BLaER1 (cell line): Measurements from ENCODE around the gene GJB1.

Source experiments
- H3K27ac ChIP-seq: shearing (Covaris generic); formaldehyde crosslinking; 2 replicates; pipeline ENCODE4 v1.8.1; 2022
- H3K27me3 ChIP-seq: shearing (Covaris generic); formaldehyde crosslinking; 2 replicates; pipeline ENCODE4 v1.8.1; 2022
- H3K36me3 ChIP-seq: shearing (Covaris generic); formaldehyde crosslinking; 2 replicates; pipeline ENCODE4 v1.8.1; 2022
- H3K4me1 ChIP-seq: shearing (Covaris generic); formaldehyde crosslinking; 2 replicates; pipeline ENCODE4 v1.8.1; 2022
- H3K4me2 ChIP-seq: shearing (Covaris generic); formaldehyde crosslinking; 2 replicates; pipeline ENCODE4 v1.8.1; 2022
- H3K4me3 ChIP-seq: shearing (Covaris generic); formaldehyde crosslinking; 2 replicates; pipeline ENCODE4 v1.8.1; 2022
- H3K9ac ChIP-seq: shearing (Covaris generic); formaldehyde crosslinking; 2 replicates; pipeline ENCODE4 v1.8.1; 2022
- H3K9me3 ChIP-seq: shearing (Covaris generic); formaldehyde crosslinking; 2 replicates; pipeline ENCODE4 v1.8.1; 2022
- H4K20me1 ChIP-seq: shearing (Covaris generic); formaldehyde crosslinking; 2 replicates; pipeline ENCODE4 v1.8.1; 2022
- Cebpa-rat ChIP-seq: shearing (Covaris generic); IDR thresholded peaks from 2 replicates; pipeline ENCODE4 v1.8.1; 2022

Gene GJB1

GRCh38 chrX:71183341-71183740 is 39.7 kb upstream of the GJB1 start:
- TF ChIP-seq Cebpa-rat, result no peak
- peaks cover 52% of the 10 kb centered on the region for H3K27me3 ChIP-seq
- peaks cover 28% of the 10 kb centered on the region for H3K4me1 ChIP-seq
- no peaks in the 10 kb centered on the region; the same call in 1 of the 2 replicates for H4K20me1 ChIP-seq
- H3K36me3 ChIP-seq, result no peaks in the 10 kb centered on the region
- no peaks in the 10 kb centered on the region for H3K9me3 ChIP-seq
- no peak overlapping the region for H3K4me3 ChIP-seq
- 0 out of 2 replicates have a peak overlapping the region, but pooled peaks have one; percentile 70 for H3K4me2 ChIP-seq
- no peak overlapping the region for H3K9ac ChIP-seq
- no peak overlapping the region for H3K27ac ChIP-seq

DNA sequence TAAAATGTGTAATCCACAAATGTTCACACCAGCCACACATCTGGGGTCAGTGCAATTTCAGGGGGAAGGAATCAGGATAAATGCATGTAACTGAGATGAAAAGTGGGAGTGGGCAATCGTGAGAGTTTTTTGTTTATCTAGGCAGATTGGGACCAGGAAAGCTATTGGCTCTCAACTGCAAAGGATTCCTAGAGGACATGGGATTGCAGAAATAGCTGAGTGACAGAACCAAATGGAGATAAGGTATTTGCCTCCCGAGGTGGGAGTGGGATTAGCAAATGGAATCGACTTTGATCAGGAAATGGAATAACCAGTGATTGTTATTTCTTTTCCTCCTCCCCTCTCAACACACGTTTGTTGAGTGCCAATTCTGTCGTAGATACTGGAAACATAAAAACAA is 38.9 kb upstream of the GJB1 start:
- no peak for TF ChIP-seq Cebpa-rat
- Histone ChIP-seq H3K4me1 (peaks cover 28% of the 10 kb centered on the region), H3K9ac (no peak overlapping the region), H3K36me3 (no peaks in the 10 kb centered on the region), H3K4me3 (no peak overlapping the region), H3K27me3 (peaks cover 48% of the 10 kb centered on the region), H3K27ac (no peak overlapping the region), H3K4me2 (no peak overlapping the region), H3K9me3 (no peaks in the 10 kb centered on the region), H4K20me1 (no peaks in the 10 kb centered on the region; the same call in 1 of the 2 replicates)

DNA sequence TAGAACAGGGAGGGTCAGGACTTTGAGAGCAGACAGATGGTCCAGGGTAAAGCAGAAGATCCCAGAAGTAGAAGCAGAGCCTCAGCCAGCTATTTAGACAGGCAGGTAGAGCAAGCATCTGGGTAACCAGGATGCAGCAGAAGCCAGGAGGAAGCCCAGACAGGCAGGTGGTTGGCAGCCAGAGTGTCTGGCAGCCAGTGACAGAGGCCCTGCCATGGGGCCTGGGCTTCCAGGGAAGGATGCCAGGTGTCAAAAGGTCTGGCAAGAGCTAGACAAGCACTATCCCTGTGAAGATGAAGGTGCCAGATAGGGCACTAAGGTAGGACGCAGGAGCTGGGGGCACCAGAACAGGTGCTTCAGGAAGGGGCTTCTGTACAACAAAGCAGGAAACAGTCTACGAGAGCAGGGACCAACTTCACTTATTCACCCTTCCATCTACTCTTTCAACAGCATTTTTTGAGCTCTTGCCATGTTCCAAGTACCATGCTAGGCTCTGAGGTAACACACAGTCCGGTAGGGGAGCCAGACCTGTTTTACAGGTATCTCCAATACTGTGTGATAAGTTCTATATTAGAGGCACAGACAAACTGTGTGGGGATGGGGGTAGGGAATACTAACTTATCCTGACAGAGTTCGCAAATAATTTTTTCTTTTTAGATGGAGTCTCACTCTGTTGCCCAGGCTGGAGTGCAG is 38.1 kb upstream of the GJB1 start:
- no peaks in the 10 kb centered on the region; the same call in 1 of the 2 replicates for H4K20me1 ChIP-seq
- no peak overlapping the region for H3K27ac ChIP-seq
- no peaks in the 10 kb centered on the region for H3K9me3 ChIP-seq
- peaks cover 25% of the 10 kb centered on the region for H3K4me1 ChIP-seq
- H3K4me3 ChIP-seq, result no peak overlapping the region
- H3K9ac ChIP-seq, result no peak overlapping the region
- H3K36me3 ChIP-seq, result no peaks in the 10 kb centered on the region
- H3K4me2 ChIP-seq, result no peak overlapping the region
- H3K27me3 ChIP-seq, result peaks cover 40% of the 10 kb centered on the region
- no peak for TF ChIP-seq Cebpa-rat

DNA sequence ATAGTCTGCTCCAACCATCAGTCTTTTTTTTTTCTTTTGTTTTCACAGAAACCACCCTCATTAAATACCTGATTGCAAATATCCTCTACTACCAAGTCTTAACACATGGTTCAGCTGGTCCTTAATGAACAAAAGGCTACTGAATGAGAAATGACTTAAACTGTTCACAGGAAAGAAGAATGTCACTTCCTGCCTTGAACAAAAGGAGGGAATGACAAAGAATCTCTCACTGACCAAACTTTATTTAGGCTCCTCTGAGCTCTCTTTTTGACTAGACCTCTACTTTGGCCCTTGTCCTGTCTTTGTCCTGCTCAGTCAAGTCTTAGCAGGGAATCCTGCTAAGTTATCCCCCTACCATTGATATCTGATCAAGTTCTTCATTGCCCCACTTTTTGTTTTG is 31.8 kb upstream of the GJB1 start:
- Histone ChIP-seq H3K9me3 (no peaks in the 10 kb centered on the region), H3K4me2 (no peak overlapping the region), H3K9ac (no peak overlapping the region)

GRCh38 chrX:71195964-71196649 is 26.9 kb upstream of the GJB1 start:
- TF ChIP-seq Cebpa-rat, result no peak
- Histone ChIP-seq H3K36me3 (no peaks in the 10 kb centered on the region), H3K27me3 (peaks cover 16% of the 10 kb centered on the region; the same call in 1 of the 2 replicates), H3K9ac (no peak overlapping the region), H3K4me3 (no peak overlapping the region), H3K9me3 (no peaks in the 10 kb centered on the region), H3K4me2 (peak overlapping the region; percentile 2; the same call in 1 of the 2 replicates), H3K27ac (no peak overlapping the region), H3K4me1 (peaks cover 4% of the 10 kb centered on the region), H4K20me1 (no peaks in the 10 kb centered on the region)

More for the DNA sequence above, 31.8 kb upstream of the GJB1 start:
- TF ChIP-seq Cebpa-rat, result no peak
- H3K4me1 ChIP-seq, result no peaks in the 10 kb centered on the region
- H3K4me3 ChIP-seq, result no peak overlapping the region
- no peaks in the 10 kb centered on the region for H4K20me1 ChIP-seq
- H3K27ac ChIP-seq, result no peak overlapping the region
- peaks cover 7% of the 10 kb centered on the region for H3K27me3 ChIP-seq
- H3K36me3 ChIP-seq, result no peaks in the 10 kb centered on the region

- H3K27ac ChIP-seq, result peak overlapping the region; percentile 11; the same call in 1 of the 2 replicates
These were observed 25.0 kb upstream of the GJB1 start for GRCh38 chrX:71198066-71198465.

GRCh38 chrX:71199252-71200008 is 23.6 kb upstream of the GJB1 start:
- H3K4me2 ChIP-seq, result no peak overlapping the region
- no peak overlapping the region for H3K27ac ChIP-seq
- TF ChIP-seq Cebpa-rat, result no peak

More at GRCh38 chrX:71198066-71198465, 25.0 kb upstream of the GJB1 start:
- H3K4me3 ChIP-seq, result peak overlapping the region; percentile 42; the same call in 1 of the 2 replicates
- peak overlapping the region; percentile 54 for H3K4me2 ChIP-seq
- H3K36me3 ChIP-seq, result no peaks in the 10 kb centered on the region
- peaks cover 16% of the 10 kb centered on the region; the same call in 1 of the 2 replicates for H3K27me3 ChIP-seq
- H3K4me1 ChIP-seq, result peaks cover 4% of the 10 kb centered on the region
- H3K9ac ChIP-seq, result 0 out of 2 replicates have a peak overlapping the region, but pooled peaks have one; percentile 2
- H3K9me3 ChIP-seq, result no peaks in the 10 kb centered on the region
- TF ChIP-seq Cebpa-rat, result no peak
- no peaks in the 10 kb centered on the region for H4K20me1 ChIP-seq

DNA sequence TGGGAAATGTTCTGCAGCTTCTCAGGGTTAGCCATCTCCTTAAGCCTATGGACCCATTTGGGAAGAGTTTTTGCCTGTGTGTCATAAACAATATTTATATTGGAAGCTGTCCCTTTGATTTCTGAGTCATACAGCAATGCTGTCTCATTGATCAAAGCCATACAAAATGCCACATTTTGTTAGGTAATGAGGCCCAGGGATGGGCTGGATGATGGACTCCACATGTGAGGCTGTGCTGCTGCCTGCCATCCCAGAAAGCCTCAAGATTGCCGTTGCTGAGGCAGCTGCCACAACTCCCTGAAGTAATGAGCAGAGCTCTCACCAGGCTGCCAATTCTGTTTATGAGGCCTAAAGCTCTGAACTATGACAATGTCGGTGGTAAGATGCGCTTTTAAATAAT is 12.2 kb upstream of the GJB1 start:
- Histone ChIP-seq H3K27me3 (peaks cover 33% of the 10 kb centered on the region), H3K36me3 (no peaks in the 10 kb centered on the region), H3K4me1 (no peaks in the 10 kb centered on the region), H4K20me1 (no peaks in the 10 kb centered on the region), H3K4me3 (no peak overlapping the region), H3K27ac (no peak overlapping the region), H3K4me2 (no peak overlapping the region), H3K9me3 (no peaks in the 10 kb centered on the region), H3K9ac (no peak overlapping the region)
- TF ChIP-seq Cebpa-rat, result no peak

More at GRCh38 chrX:71199252-71200008, 23.6 kb upstream of the GJB1 start:
- no peak overlapping the region for H3K4me3 ChIP-seq
- peaks cover 16% of the 10 kb centered on the region; the same call in 1 of the 2 replicates for H3K27me3 ChIP-seq
- H4K20me1 ChIP-seq, result no peaks in the 10 kb centered on the region
- peaks cover 4% of the 10 kb centered on the region for H3K4me1 ChIP-seq
- H3K9me3 ChIP-seq, result no peaks in the 10 kb centered on the region
- H3K36me3 ChIP-seq, result no peaks in the 10 kb centered on the region
- no peak overlapping the region for H3K9ac ChIP-seq

DNA sequence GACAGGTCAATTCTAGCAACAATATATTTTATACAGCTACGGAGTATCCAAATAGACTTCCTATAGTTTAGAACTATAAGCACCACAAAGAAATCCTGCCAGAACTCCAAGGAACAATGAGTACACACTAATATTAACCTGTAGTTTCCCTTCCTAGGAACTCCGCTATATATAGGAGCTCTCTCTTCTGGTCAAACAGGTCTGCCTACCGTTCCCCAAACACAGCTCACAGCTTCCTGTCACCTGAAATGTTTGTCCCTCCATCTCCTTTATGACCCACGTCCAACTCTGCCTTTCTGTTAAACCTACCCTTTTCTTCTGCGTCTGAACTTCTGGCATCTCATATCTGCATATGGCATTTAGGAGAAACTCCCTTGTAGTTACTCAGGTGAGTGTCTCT is 10.5 kb upstream of the GJB1 start:
- Histone ChIP-seq H3K4me2 (no peak overlapping the region), H3K9ac (no peak overlapping the region), H4K20me1 (no peaks in the 10 kb centered on the region), H3K4me1 (no peaks in the 10 kb centered on the region), H3K27me3 (peaks cover 43% of the 10 kb centered on the region), H3K36me3 (no peaks in the 10 kb centered on the region), H3K4me3 (no peak overlapping the region), H3K27ac (no peak overlapping the region), H3K9me3 (no peaks in the 10 kb centered on the region)
- TF ChIP-seq Cebpa-rat, result no peak

DNA sequence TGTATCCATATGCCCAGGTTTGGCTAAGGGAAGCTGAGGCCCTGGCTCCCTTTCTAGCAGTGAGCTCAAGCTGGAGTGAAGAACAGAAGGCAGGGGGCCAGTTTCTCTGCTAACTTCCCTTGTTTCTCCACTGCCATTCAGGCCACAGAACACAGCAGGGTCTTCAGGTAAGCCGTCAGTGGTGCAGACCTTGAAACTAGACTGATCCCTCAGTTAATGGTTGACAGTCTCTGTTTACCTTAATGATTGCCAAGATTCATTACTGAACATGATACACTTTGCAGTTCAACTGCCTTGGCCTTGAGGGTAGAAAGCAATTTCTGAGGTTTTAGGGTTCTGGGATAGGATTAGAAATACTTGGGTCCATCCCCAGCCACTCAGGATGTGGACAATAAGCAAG is 8.9 kb upstream of the GJB1 start:
- no peak for TF ChIP-seq Cebpa-rat
- Histone ChIP-seq H3K9me3 (no peaks in the 10 kb centered on the region), H3K36me3 (no peaks in the 10 kb centered on the region), H3K4me2 (no peak overlapping the region), H4K20me1 (no peaks in the 10 kb centered on the region), H3K4me1 (no peaks in the 10 kb centered on the region), H3K27ac (no peak overlapping the region), H3K27me3 (peaks cover 40% of the 10 kb centered on the region), H3K9ac (no peak overlapping the region), H3K4me3 (no peak overlapping the region)
